Measurements from ENCODE around the gene FGF18. TPM values are rescaled to one million over a fixed set of nuclear protein-coding genes. Genes with fewer than 3 reads are reported as not detected.

Gene FGF18
- total and polyA plus RNA-seq, 9 of the 15 experiments (the other 6 are each of a cell fraction or from before 2014, with no cell fraction given), result 0.05 to 0.18 (median 0.11) TPM; not detected in 6

DNA sequence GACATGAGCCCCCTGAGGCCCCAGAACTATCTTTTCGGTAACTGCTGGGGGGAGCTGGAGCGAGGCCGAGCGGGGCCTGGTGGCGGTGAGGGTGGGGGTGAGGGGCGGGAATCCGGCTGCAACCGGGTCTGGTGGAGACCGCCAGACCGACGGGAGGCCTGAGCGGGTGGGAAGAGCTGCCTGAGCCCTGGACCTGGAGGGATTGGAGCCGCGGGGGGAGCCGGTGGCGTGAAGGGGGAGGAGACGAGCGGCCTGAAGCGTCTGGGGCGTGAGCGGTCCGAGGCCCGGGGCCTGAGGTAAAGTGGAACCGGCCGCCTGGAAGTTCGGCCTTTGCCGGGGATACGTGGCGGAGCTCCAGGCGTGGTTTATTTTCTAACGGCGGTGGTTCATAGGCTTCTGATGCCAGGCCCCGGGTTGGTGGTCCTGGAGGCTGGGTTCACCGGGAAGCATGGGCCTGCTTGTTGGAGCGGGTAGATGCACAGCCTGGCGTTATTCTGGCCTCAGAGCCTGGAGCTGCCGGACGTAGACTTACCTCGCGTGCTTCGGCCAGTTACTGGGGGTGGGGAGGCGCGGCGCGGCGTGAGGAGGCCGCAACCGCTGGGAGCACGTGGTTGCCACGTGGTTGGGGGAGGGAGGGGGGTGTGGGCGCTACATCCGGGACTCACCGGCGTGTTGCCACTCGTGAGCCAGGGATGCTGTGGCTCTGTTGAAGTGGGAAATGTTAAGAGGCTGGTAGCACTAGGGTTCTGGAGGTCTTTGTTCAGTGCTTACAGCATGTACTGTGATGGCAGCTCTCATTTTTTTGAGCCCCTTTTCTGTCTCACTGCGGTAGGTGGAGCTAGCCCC, 31.3 kb upstream of the FGF18 start (continued):
- no peak for TF ChIP-seq NFXL1 (CRISPR knock-in tag; IDR thresholded peaks at IDR 0.05)
- TF ChIP-seq, protein P1, sequence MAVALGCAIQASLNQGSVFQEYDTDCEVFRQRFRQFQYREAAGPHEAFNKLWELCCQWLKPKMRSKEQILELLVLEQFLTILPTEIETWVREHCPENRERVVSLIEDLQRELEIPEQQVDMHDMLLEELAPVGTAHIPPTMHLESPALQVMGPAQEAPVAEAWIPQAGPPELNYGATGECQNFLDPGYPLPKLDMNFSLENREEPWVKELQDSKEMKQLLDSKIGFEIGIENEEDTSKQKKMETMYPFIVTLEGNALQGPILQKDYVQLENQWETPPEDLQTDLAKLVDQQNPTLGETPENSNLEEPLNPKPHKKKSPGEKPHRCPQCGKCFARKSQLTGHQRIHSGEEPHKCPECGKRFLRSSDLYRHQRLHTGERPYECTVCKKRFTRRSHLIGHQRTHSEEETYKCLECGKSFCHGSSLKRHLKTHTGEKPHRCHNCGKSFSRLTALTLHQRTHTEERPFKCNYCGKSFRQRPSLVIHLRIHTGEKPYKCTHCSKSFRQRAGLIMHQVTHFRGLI (CRISPR knock-in tag; IDR thresholded peaks at IDR 0.05), result no peak
- TF ChIP-seq GTF2A2 (tag; IDR thresholded peaks at IDR 0.05), result peak; percentile 62; the same call in 1 of the 2 replicates
- TF ChIP-seq RBM34 (IDR thresholded peaks at IDR 0.05; ENCODE audit: borderline replicate concordance, insufficient read depth, low read length), result no peak
- no peak for TF ChIP-seq MEF2D (tag; conservative IDR thresholded peaks at IDR 0.05; ENCODE audit: low read depth)
- TF ChIP-seq, protein P2, sequence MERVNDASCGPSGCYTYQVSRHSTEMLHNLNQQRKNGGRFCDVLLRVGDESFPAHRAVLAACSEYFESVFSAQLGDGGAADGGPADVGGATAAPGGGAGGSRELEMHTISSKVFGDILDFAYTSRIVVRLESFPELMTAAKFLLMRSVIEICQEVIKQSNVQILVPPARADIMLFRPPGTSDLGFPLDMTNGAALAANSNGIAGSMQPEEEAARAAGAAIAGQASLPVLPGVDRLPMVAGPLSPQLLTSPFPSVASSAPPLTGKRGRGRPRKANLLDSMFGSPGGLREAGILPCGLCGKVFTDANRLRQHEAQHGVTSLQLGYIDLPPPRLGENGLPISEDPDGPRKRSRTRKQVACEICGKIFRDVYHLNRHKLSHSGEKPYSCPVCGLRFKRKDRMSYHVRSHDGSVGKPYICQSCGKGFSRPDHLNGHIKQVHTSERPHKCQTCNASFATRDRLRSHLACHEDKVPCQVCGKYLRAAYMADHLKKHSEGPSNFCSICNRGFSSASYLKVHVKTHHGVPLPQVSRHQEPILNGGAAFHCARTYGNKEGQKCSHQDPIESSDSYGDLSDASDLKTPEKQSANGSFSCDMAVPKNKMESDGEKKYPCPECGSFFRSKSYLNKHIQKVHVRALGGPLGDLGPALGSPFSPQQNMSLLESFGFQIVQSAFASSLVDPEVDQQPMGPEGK (CRISPR knock-in tag; IDR thresholded peaks at IDR 0.05; ENCODE audit: borderline replicate concordance), result no peak
- no peak for TF ChIP-seq XRCC3 (IDR thresholded peaks at IDR 0.05)
- TF ChIP-seq MAFG (tag; conservative IDR thresholded peaks at IDR 0.05), result no peak
- no peak for TF ChIP-seq DPF2 (IDR thresholded peaks at IDR 0.05)
- TF ChIP-seq, protein P3, sequence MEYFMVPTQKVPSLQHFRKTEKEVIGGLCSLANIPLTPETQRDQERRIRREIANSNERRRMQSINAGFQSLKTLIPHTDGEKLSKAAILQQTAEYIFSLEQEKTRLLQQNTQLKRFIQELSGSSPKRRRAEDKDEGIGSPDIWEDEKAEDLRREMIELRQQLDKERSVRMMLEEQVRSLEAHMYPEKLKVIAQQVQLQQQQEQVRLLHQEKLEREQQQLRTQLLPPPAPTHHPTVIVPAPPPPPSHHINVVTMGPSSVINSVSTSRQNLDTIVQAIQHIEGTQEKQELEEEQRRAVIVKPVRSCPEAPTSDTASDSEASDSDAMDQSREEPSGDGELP (CRISPR knock-in tag; IDR thresholded peaks at IDR 0.05; ENCODE audit: borderline replicate concordance), result peak; percentile 78; the same call in 1 of the 2 replicates
- no peak for TF ChIP-seq MCM3 (IDR thresholded peaks at IDR 0.05)
- TF ChIP-seq CXXC5 (CRISPR knock-in tag; IDR thresholded peaks at IDR 0.05), result no peak; the same call in none of the 2 replicates
- TF ChIP-seq, protein P4, sequence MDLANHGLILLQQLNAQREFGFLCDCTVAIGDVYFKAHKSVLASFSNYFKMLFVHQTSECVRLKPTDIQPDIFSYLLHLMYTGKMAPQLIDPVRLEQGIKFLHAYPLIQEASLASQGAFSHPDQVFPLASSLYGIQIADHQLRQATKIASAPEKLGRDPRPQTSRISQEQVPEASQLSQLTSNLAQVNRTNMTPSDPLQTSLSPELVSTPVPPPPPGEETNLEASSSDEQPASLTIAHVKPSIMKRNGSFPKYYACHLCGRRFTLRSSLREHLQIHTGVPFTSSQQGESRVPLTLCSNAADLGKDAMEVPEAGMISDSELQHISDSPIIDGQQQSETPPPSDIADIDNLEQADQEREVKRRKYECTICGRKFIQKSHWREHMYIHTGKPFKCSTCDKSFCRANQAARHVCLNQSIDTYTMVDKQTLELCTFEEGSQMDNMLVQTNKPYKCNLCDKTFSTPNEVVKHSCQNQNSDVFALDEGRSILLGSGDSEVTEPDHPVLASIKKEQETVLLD (IDR thresholded peaks at IDR 0.05), result no peak
- TF ChIP-seq, protein P5, sequence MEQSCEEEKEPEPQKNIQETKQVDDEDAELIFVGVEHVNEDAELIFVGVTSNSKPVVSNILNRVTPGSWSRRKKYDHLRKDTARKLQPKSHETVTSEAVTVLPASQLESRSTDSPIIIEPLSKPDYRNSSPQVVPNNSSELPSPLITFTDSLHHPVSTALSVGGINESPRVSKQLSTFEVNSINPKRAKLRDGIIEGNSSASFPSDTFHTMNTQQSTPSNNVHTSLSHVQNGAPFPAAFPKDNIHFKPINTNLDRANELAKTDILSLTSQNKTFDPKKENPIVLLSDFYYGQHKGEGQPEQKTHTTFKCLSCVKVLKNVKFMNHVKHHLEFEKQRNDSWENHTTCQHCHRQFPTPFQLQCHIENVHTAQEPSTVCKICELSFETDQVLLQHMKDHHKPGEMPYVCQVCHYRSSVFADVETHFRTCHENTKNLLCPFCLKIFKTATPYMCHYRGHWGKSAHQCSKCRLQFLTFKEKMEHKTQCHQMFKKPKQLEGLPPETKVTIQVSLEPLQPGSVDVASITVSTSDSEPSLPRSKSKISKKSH (CRISPR knock-in tag; IDR thresholded peaks at IDR 0.05), result no peak
- TF ChIP-seq, protein P6, sequence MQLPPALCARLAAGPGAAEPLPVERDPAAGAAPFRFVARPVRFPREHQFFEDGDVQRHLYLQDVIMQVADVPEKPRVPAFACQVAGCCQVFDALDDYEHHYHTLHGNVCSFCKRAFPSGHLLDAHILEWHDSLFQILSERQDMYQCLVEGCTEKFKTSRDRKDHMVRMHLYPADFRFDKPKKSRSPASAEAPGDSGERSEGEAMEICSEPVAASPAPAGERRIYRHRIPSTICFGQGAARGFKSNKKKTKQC (CRISPR knock-in tag; IDR thresholded peaks at IDR 0.05), result 0 out of 2 replicates have a peak, but pooled peaks have one; percentile 65
- TF ChIP-seq KHSRP (IDR thresholded peaks at IDR 0.05), result no peak
- no peak for TF ChIP-seq CAMTA2 (CRISPR knock-in tag; conservative IDR thresholded peaks at IDR 0.05)
- TF ChIP-seq BDP1 (IDR thresholded peaks at IDR 0.05; ENCODE audit: insufficient read depth, insufficient read length), result no peak
- TF ChIP-seq ZNF76 (CRISPR knock-in tag; IDR thresholded peaks at IDR 0.05; ENCODE audit: borderline replicate concordance), result no peak
- TF ChIP-seq ZEB2 (IDR thresholded peaks at IDR 0.05), result no peak
